Measurements from ENCODE around the gene GPR17. TPM values are rescaled to one million over a fixed set of nuclear protein-coding genes. Genes with fewer than 3 reads are reported as not detected.

The GPR17 gene
- total and polyA plus RNA-seq, 9 of the 15 experiments (the other 6 are each of a cell fraction or from before 2014, with no cell fraction given): not detected

DNA sequence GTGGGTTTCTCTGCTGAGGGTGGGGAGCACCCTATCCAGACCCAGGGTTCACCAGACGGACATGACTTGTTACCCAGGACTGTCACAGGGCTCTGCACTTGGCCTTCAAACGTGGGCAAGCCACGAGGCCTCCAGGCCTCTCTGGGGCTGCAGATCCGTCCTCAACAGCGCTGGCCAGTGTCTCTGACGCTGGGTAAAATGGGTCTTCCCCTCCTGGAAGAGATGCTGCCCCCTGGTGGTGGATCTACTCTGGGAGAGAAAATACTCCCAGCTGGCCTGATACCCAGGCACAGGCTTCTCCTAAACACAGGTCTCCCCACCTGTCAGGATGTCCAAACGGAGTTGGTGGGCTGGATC lies 3.7 kb downstream of the GPR17 start (continued):
- TF ChIP-seq, protein P1, sequence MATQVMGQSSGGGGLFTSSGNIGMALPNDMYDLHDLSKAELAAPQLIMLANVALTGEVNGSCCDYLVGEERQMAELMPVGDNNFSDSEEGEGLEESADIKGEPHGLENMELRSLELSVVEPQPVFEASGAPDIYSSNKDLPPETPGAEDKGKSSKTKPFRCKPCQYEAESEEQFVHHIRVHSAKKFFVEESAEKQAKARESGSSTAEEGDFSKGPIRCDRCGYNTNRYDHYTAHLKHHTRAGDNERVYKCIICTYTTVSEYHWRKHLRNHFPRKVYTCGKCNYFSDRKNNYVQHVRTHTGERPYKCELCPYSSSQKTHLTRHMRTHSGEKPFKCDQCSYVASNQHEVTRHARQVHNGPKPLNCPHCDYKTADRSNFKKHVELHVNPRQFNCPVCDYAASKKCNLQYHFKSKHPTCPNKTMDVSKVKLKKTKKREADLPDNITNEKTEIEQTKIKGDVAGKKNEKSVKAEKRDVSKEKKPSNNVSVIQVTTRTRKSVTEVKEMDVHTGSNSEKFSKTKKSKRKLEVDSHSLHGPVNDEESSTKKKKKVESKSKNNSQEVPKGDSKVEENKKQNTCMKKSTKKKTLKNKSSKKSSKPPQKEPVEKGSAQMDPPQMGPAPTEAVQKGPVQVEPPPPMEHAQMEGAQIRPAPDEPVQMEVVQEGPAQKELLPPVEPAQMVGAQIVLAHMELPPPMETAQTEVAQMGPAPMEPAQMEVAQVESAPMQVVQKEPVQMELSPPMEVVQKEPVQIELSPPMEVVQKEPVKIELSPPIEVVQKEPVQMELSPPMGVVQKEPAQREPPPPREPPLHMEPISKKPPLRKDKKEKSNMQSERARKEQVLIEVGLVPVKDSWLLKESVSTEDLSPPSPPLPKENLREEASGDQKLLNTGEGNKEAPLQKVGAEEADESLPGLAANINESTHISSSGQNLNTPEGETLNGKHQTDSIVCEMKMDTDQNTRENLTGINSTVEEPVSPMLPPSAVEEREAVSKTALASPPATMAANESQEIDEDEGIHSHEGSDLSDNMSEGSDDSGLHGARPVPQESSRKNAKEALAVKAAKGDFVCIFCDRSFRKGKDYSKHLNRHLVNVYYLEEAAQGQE (IDR thresholded peaks at IDR 0.05; ENCODE audit: borderline replicate concordance): peak; percentile 71
- TF ChIP-seq, protein P1 (CRISPR knock-in tag; IDR thresholded peaks at IDR 0.05; ENCODE audit: low read depth): no peak
- TF ChIP-seq MCM3 (IDR thresholded peaks at IDR 0.05): no peak
- no peak for TF ChIP-seq MTA1 (IDR thresholded peaks at IDR 0.05; ENCODE audit: borderline replicate concordance)
- TF ChIP-seq, protein P2, sequence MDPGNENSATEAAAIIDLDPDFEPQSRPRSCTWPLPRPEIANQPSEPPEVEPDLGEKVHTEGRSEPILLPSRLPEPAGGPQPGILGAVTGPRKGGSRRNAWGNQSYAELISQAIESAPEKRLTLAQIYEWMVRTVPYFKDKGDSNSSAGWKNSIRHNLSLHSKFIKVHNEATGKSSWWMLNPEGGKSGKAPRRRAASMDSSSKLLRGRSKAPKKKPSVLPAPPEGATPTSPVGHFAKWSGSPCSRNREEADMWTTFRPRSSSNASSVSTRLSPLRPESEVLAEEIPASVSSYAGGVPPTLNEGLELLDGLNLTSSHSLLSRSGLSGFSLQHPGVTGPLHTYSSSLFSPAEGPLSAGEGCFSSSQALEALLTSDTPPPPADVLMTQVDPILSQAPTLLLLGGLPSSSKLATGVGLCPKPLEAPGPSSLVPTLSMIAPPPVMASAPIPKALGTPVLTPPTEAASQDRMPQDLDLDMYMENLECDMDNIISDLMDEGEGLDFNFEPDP (CRISPR knock-in tag; IDR thresholded peaks at IDR 0.05): no peak
- no peak for TF ChIP-seq POLR2H (tag; IDR thresholded peaks at IDR 0.05; ENCODE audit: low read depth)

Measured in K562 (cell line).